Muscle of arm (tissue), 14 donors: Measurements from ENCODE around the gene CHML. TPM values are rescaled to one million over a fixed set of nuclear protein-coding genes. Genes with fewer than 3 reads are reported as not detected.
A peak's percentile ranks its signal among the peaks of the same experiment; 100 is the strongest.
"Not testable (repeated sequence)": the region's sequence is repeated elsewhere in the genome, so short reads cannot be mapped to it uniquely, and the experiment has no call there.

Source experiments
- DNase-seq: peaks from one replicate; pipeline ENCODE4 v3.0.0-alpha.2; 2013
- long read RNA-seq, 11 donors: transcript quantifications; one replicate each; lab custom pipeline, GENCODE V29; 2026
- polyA plus RNA-seq, 12 donors: library from polyadenylated mRNA; unstranded; fragments of 120-200 nt; gene quantifications; one replicate each; pipeline ENCODE4 v1.2.1, GENCODE V29; 2013; ENCODE audit not compliant: insufficient read length in 12 of 12

Gene CHML
- polyA plus RNA-seq = 10 to 100 TPM in 11 of 12 donors, not detected in 1; 10.4 to 18.5 (median 15.1) TPM
- long read RNA-seq, donor 1, full-length matches to known transcripts = 7 of 7 reads
- long read RNA-seq, donor 1, partial matches to known transcripts = 0 of 7 reads
- long read RNA-seq, donor 1, other reads (novel, unspliced or antisense) = 0 of 7 reads
- long read RNA-seq, donor 2, full-length matches to known transcripts = 3 of 3 reads
- long read RNA-seq, donor 2, partial matches to known transcripts = 0 of 3 reads
- long read RNA-seq, donor 2, other reads (novel, unspliced or antisense) = 0 of 3 reads
- long read RNA-seq, donor 3, full-length matches to known transcripts = 1 of 1 reads
- long read RNA-seq, donor 3, partial matches to known transcripts = 0 of 1 reads
- long read RNA-seq, donor 3, other reads (novel, unspliced or antisense) = 0 of 1 reads
- long read RNA-seq, donor 4 = 0 reads
- long read RNA-seq, donor 5, full-length matches to known transcripts = 6 of 6 reads
- long read RNA-seq, donor 5, partial matches to known transcripts = 0 of 6 reads
- long read RNA-seq, donor 5, other reads (novel, unspliced or antisense) = 0 of 6 reads
- long read RNA-seq, donor 6, full-length matches to known transcripts = 3 of 3 reads
- long read RNA-seq, donor 6, partial matches to known transcripts = 0 of 3 reads
- long read RNA-seq, donor 6, other reads (novel, unspliced or antisense) = 0 of 3 reads
- long read RNA-seq, donor 7, full-length matches to known transcripts = 4 of 4 reads
- long read RNA-seq, donor 7, partial matches to known transcripts = 0 of 4 reads
- long read RNA-seq, donor 7, other reads (novel, unspliced or antisense) = 0 of 4 reads
- long read RNA-seq, donor 8, full-length matches to known transcripts = 7 of 7 reads
- long read RNA-seq, donor 8, partial matches to known transcripts = 0 of 7 reads
- long read RNA-seq, donor 8, other reads (novel, unspliced or antisense) = 0 of 7 reads
- long read RNA-seq, donor 9, full-length matches to known transcripts = 4 of 4 reads
- long read RNA-seq, donor 9, partial matches to known transcripts = 0 of 4 reads
- long read RNA-seq, donor 9, other reads (novel, unspliced or antisense) = 0 of 4 reads
- long read RNA-seq, donor 10, full-length matches to known transcripts = 7 of 7 reads
- long read RNA-seq, donor 10, partial matches to known transcripts = 0 of 7 reads
- long read RNA-seq, donor 10, other reads (novel, unspliced or antisense) = 0 of 7 reads
- long read RNA-seq, donor 11, full-length matches to known transcripts = 4 of 4 reads
- long read RNA-seq, donor 11, partial matches to known transcripts = 0 of 4 reads
- long read RNA-seq, donor 11, other reads (novel, unspliced or antisense) = 0 of 4 reads

- peak; percentile 88 for DNase-seq
Measured at GRCh38 chr1:241640149-241640866, at the start of gene CHML, which contains the start of gene OPN3. CHML (minus strand) TSS chr1:241640369; CDS start chr1:241635766, 4,603 bp downstream. OPN3 (minus strand) TSS chr1:241640369; CDS start chr1:241640254, 115 bp downstream.

- DNase-seq = no peak
Measured at GRCh38 chr1:241688940-241689368, 48.8 kb upstream of the CHML start.

- DNase-seq = no peak
Measured at GRCh38 chr1:241684108-241684507, 43.9 kb upstream of the CHML start.

- DNase-seq = no peak
Measured at GRCh38 chr1:241682921-241683320, 42.8 kb upstream of the CHML start.

GRCh38 chr1:241681861-241682448 is 41.8 kb upstream of the CHML start:
- DNase-seq = not testable (repeated sequence)

- DNase-seq = no peak
Measured at GRCh38 chr1:241679961-241680360, 39.8 kb upstream of the CHML start.

- no peak for DNase-seq
Measured at GRCh38 chr1:241679404-241679803, 39.2 kb upstream of the CHML start.

GRCh38 chr1:241678536-241678935 is 38.4 kb upstream of the CHML start:
- DNase-seq = no peak

- DNase-seq = no peak
Measured at GRCh38 chr1:241677201-241677600, 37.0 kb upstream of the CHML start.

GRCh38 chr1:241675983-241676382 is 35.8 kb upstream of the CHML start:
- DNase-seq = no peak

GRCh38 chr1:241674805-241675384 is 34.7 kb upstream of the CHML start:
- DNase-seq = no peak

- DNase-seq = no peak
Measured at GRCh38 chr1:241672301-241672700, 32.1 kb upstream of the CHML start.

- no peak for DNase-seq
Measured at GRCh38 chr1:241666419-241666818, 26.2 kb upstream of the CHML start.

GRCh38 chr1:241660424-241660972 is 20.3 kb upstream of the CHML start:
- no peak for DNase-seq

GRCh38 chr1:241659016-241659415 is 18.8 kb upstream of the CHML start:
- DNase-seq = not testable (repeated sequence)

- no peak for DNase-seq
Measured at GRCh38 chr1:241658081-241658793, 18.1 kb upstream of the CHML start.

- no peak for DNase-seq
Measured at GRCh38 chr1:241654641-241655040, 14.5 kb upstream of the CHML start.

- DNase-seq = no peak
Measured at GRCh38 chr1:241654019-241654418, 13.8 kb upstream of the CHML start.

GRCh38 chr1:241652012-241652411 is 11.8 kb upstream of the CHML start, which contains the start of gene WDR64:
WDR64 (plus strand) TSS chr1:241652281; CDS start chr1:241652485, 204 bp downstream.
- DNase-seq = no peak
